ENCODE results near the gene ARF6.

Gene ARF6

GRCh38 chr14:49940808-49941421 is 48.0 kb downstream of the ARF6 start:
- DNase-seq (ENCODE audit: low read depth), result peak; percentile 93

GRCh38 chr14:49942090-49942489 is 49.2 kb downstream of the ARF6 start:
- no peak for DNase-seq (ENCODE audit: low read depth)

GRCh38 chr14:49944501-49944900 is 51.6 kb downstream of the ARF6 start:
- no peak for DNase-seq (ENCODE audit: low read depth)

GRCh38 chr14:49945448-49946319 is 52.8 kb downstream of the ARF6 start:
- DNase-seq (ENCODE audit: low read depth), result no peak
